HUES6 (cell line): ENCODE measurements around the gene RAPGEF6.

ENCODE experiments used
- H3K27ac ChIP-seq: 2 replicates; pipeline ENCODE4 v1.7.0; 2013; ENCODE audit warnings: low read depth, mild to moderate bottlenecking, low read length, inconsistent platforms
- H3K27me3 ChIP-seq: 2 replicates; pipeline ENCODE4 v1.6.1; 2013; ENCODE audit warnings: low read length; ENCODE audit not compliant: control insufficient read depth, insufficient read depth
- H3K36me3 ChIP-seq: 2 replicates; pipeline ENCODE4 v1.6.1; 2013; ENCODE audit warnings: low read length; ENCODE audit not compliant: control insufficient read depth, insufficient read depth
- H3K4me1 ChIP-seq: 2 replicates; pipeline ENCODE4 v1.6.1; 2013; ENCODE audit warnings: low read length; ENCODE audit not compliant: control insufficient read depth, insufficient read depth
- H3K4me3 ChIP-seq: 2 replicates; pipeline ENCODE4 v1.5.1; 2013; ENCODE audit warnings: low read depth, low read length
- H3K9ac ChIP-seq: one replicate; pipeline ENCODE4 v1.6.1; 2013; ENCODE audit warnings: mild to moderate bottlenecking, low read length
- H3K9me3 ChIP-seq: 2 replicates; pipeline ENCODE4 v1.6.1; 2013; ENCODE audit warnings: low read depth, low read length; ENCODE audit not compliant: control insufficient read depth, insufficient read depth

Gene RAPGEF6

GRCh38 chr5:131579917-131580671 lies 54.9 kb downstream of the RAPGEF6 start:
- no peak overlapping the region for H3K27ac ChIP-seq
- peaks cover 5% of the 10 kb centered on the region for H3K36me3 ChIP-seq
- peaks cover 28% of the 10 kb centered on the region for H3K9me3 ChIP-seq
- H3K9ac ChIP-seq: no peak overlapping the region
- H3K27me3 ChIP-seq: no peaks in the 10 kb centered on the region
- H3K4me3 ChIP-seq: no peak overlapping the region
- H3K4me1 ChIP-seq: 0 out of 2 replicates have a peak, but pooled peaks cover 3% of the 10 kb centered on the region

- Histone ChIP-seq H3K36me3 (peaks cover 4% of the 10 kb centered on the region), H3K9ac (no peak overlapping the region), H3K27me3 (no peaks in the 10 kb centered on the region), H3K4me1 (no peaks in the 10 kb centered on the region), H3K4me3 (no peak overlapping the region), H3K27ac (no peak overlapping the region), H3K9me3 (peaks cover 22% of the 10 kb centered on the region)
Observed at GRCh38 chr5:131575660-131576227, 59.3 kb downstream of the RAPGEF6 start.

GRCh38 chr5:131571669-131572168 lies 63.3 kb downstream of the RAPGEF6 start:
- peaks cover 11% of the 10 kb centered on the region for H3K9me3 ChIP-seq
- H3K36me3 ChIP-seq: no peaks in the 10 kb centered on the region
- no peaks in the 10 kb centered on the region for H3K27me3 ChIP-seq
- H3K4me1 ChIP-seq: no peaks in the 10 kb centered on the region
- H3K4me3 ChIP-seq: no peak overlapping the region
- no peak overlapping the region for H3K27ac ChIP-seq
- no peak overlapping the region for H3K9ac ChIP-seq

GRCh38 chr5:131570757-131571156 lies 64.3 kb downstream of the RAPGEF6 start:
- Histone ChIP-seq H3K9me3 (peaks cover 9% of the 10 kb centered on the region), H3K27ac (no peak overlapping the region), H3K9ac (no peak overlapping the region), H3K27me3 (no peaks in the 10 kb centered on the region), H3K4me1 (no peaks in the 10 kb centered on the region), H3K4me3 (no peak overlapping the region), H3K36me3 (no peaks in the 10 kb centered on the region)

- Histone ChIP-seq H3K36me3 (peaks cover 3% of the 10 kb centered on the region; the same call in 1 of the 2 replicates), H3K9ac (no peak overlapping the region), H3K4me1 (peaks cover 14% of the 10 kb centered on the region), H3K27me3 (no peaks in the 10 kb centered on the region), H3K4me3 (no peak overlapping the region), H3K27ac (no peak overlapping the region), H3K9me3 (no peaks in the 10 kb centered on the region)
Observed at GRCh38 chr5:131564229-131564652, 70.8 kb downstream of the RAPGEF6 start.

GRCh38 chr5:131563434-131564228 lies 71.4 kb downstream of the RAPGEF6 start:
- Histone ChIP-seq H3K36me3 (peaks cover 3% of the 10 kb centered on the region; the same call in 1 of the 2 replicates), H3K9ac (no peak overlapping the region), H3K4me1 (peaks cover 14% of the 10 kb centered on the region), H3K27ac (no peak overlapping the region), H3K4me3 (no peak overlapping the region), H3K27me3 (no peaks in the 10 kb centered on the region), H3K9me3 (no peaks in the 10 kb centered on the region)

- Histone ChIP-seq H3K4me3 (no peak overlapping the region), H3K36me3 (no peaks in the 10 kb centered on the region), H3K27me3 (no peaks in the 10 kb centered on the region), H3K9ac (no peak overlapping the region), H3K4me1 (no peaks in the 10 kb centered on the region), H3K9me3 (no peaks in the 10 kb centered on the region), H3K27ac (no peak overlapping the region)
Observed at GRCh38 chr5:131550606-131551005, 84.4 kb downstream of the RAPGEF6 start.

- H3K9me3 ChIP-seq: no peaks in the 10 kb centered on the region
- H3K27ac ChIP-seq: no peak overlapping the region
- no peaks in the 10 kb centered on the region for H3K4me1 ChIP-seq
- no peak overlapping the region for H3K4me3 ChIP-seq
- H3K27me3 ChIP-seq: no peaks in the 10 kb centered on the region
- no peaks in the 10 kb centered on the region for H3K36me3 ChIP-seq
- H3K9ac ChIP-seq: no peak overlapping the region
Observed at GRCh38 chr5:131548176-131548575, 86.9 kb downstream of the RAPGEF6 start.

- Histone ChIP-seq H3K27ac (no peak overlapping the region), H3K27me3 (no peaks in the 10 kb centered on the region), H3K9ac (no peak overlapping the region), H3K9me3 (no peaks in the 10 kb centered on the region), H3K4me3 (no peak overlapping the region), H3K36me3 (no peaks in the 10 kb centered on the region), H3K4me1 (no peaks in the 10 kb centered on the region)
Observed at GRCh38 chr5:131545845-131546244, 89.2 kb downstream of the RAPGEF6 start.

GRCh38 chr5:131542723-131543122 lies 92.3 kb downstream of the RAPGEF6 start:
- Histone ChIP-seq H3K27ac (no peak overlapping the region), H3K9ac (no peak overlapping the region), H3K27me3 (no peaks in the 10 kb centered on the region), H3K9me3 (no peaks in the 10 kb centered on the region), H3K4me1 (no peaks in the 10 kb centered on the region), H3K36me3 (peaks cover 1% of the 10 kb centered on the region; the same call in 1 of the 2 replicates), H3K4me3 (no peak overlapping the region)

GRCh38 chr5:131541762-131542161 lies 93.3 kb downstream of the RAPGEF6 start:
- no peaks in the 10 kb centered on the region for H3K9me3 ChIP-seq
- H3K4me1 ChIP-seq: no peaks in the 10 kb centered on the region
- H3K9ac ChIP-seq: no peak overlapping the region
- no peak overlapping the region for H3K4me3 ChIP-seq
- H3K27me3 ChIP-seq: no peaks in the 10 kb centered on the region
- H3K36me3 ChIP-seq: peaks cover 2% of the 10 kb centered on the region; the same call in 1 of the 2 replicates
- H3K27ac ChIP-seq: no peak overlapping the region
